ENCODE data around the gene PEX5L.

Gene PEX5L

GRCh38 chr3:179760944-179761343 lies 275.8 kb downstream of the PEX5L start:
- Histone ChIP-seq H3K27me3 (replicated peaks; ENCODE audit: insufficient read depth, low read length) (no peaks in the 10 kb centered on the region), H3K27ac (ENCODE audit: low read length) (no peak overlapping the region), H3K4me3 (ENCODE audit: low read length) (no peak overlapping the region), H3K9me3 (replicated peaks; ENCODE audit: insufficient read depth, low read length) (no peaks in the 10 kb centered on the region), H3K4me1 (ENCODE audit: low read length) (no peaks in the 10 kb centered on the region), H3K9me2 (replicated peaks; ENCODE audit: insufficient read depth, low read length) (no peaks in the 10 kb centered on the region), H2AFZ (ENCODE audit: low read length) (no peak overlapping the region), H3K4me2 (ENCODE audit: low read depth, low read length) (no peak overlapping the region), H4K20me1 (ENCODE audit: insufficient read depth, low read length) (no peaks in the 10 kb centered on the region), H3F3A (ENCODE audit: insufficient read depth, low read length) (no peaks in the 10 kb centered on the region), H3K79me2 (ENCODE audit: low read length) (no peaks in the 10 kb centered on the region), H3K36me3 (replicated peaks; ENCODE audit: insufficient read depth, low read length) (0 out of 2 replicates have a peak, but pooled peaks cover 8% of the 10 kb centered on the region), H3K9ac (ENCODE audit: low read length) (no peak overlapping the region)
- TF ChIP-seq EZH2 (optimal IDR thresholded peaks at IDR 0.05; ENCODE audit: low read depth, low read length), result no peak
- no peak for TF ChIP-seq EZH2phosphoT487 (IDR thresholded peaks at IDR 0.05; ENCODE audit: low read length)
- no peak for TF ChIP-seq CTCF (IDR thresholded peaks at IDR 0.05; ENCODE audit: low read length)
- DNase-seq, result no peak

DNA sequence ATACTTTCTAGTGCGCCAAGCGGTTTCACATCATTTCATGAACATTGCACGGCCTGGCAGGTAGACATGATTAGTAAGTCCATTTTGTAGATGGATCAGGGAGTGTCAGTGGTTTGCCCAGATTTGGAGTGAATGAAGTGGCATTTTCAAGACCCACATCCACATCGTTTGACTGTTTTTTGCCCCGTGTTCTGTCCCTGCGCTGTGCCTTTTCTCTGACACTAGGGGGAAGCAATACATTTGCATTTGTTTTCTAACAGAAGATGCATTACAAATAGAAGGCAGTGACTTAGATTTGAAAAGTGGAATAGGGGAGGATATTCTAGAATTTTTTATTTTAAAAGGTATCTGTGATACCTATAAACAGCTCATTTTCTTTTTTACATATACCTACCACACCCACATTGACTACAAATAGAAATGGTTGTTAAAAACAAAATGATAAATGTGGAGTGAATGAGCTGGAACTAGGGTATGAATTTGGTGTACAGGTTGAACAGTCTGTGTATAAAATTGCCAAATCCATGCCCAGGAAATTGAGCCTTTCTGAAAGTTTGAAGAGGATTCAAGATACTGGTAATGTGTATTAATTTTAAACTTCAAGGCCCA lies 285.9 kb downstream of the PEX5L start:
- Histone ChIP-seq H3K4me3 (ENCODE audit: low read length) (no peak overlapping the region), H3K9me3 (replicated peaks; ENCODE audit: insufficient read depth, low read length) (no peaks in the 10 kb centered on the region), H3K4me1 (ENCODE audit: low read length) (no peaks in the 10 kb centered on the region), H3K9me2 (replicated peaks; ENCODE audit: insufficient read depth, low read length) (no peaks in the 10 kb centered on the region), H3K9ac (ENCODE audit: low read length) (no peak overlapping the region), H3K36me3 (replicated peaks; ENCODE audit: insufficient read depth, low read length) (peaks cover 4% of the 10 kb centered on the region), H2AFZ (ENCODE audit: low read length) (no peak overlapping the region), H4K20me1 (ENCODE audit: insufficient read depth, low read length) (no peaks in the 10 kb centered on the region), H3K27ac (ENCODE audit: low read length) (no peak overlapping the region), H3K79me2 (ENCODE audit: low read length) (no peaks in the 10 kb centered on the region), H3K27me3 (replicated peaks; ENCODE audit: insufficient read depth, low read length) (no peaks in the 10 kb centered on the region), H3K4me2 (ENCODE audit: low read depth, low read length) (no peak overlapping the region), H3F3A (ENCODE audit: insufficient read depth, low read length) (no peaks in the 10 kb centered on the region)
- no peak for TF ChIP-seq EZH2 (optimal IDR thresholded peaks at IDR 0.05; ENCODE audit: low read depth, low read length)
- TF ChIP-seq CTCF (IDR thresholded peaks at IDR 0.05; ENCODE audit: low read length), result peak; percentile 57
- DNase-seq, result no peak

- Histone ChIP-seq H3K36me3 (replicated peaks; ENCODE audit: insufficient read depth, low read length) (peaks cover 3% of the 10 kb centered on the region; the same call in 1 of the 2 replicates), H3K4me1 (ENCODE audit: low read length) (no peaks in the 10 kb centered on the region), H3K9me2 (replicated peaks; ENCODE audit: insufficient read depth, low read length) (no peaks in the 10 kb centered on the region), H3K27ac (ENCODE audit: low read length) (no peak overlapping the region), H3K9ac (ENCODE audit: low read length) (no peak overlapping the region), H3K27me3 (replicated peaks; ENCODE audit: insufficient read depth, low read length) (no peaks in the 10 kb centered on the region), H4K20me1 (ENCODE audit: insufficient read depth, low read length) (no peaks in the 10 kb centered on the region), H3K9me3 (replicated peaks; ENCODE audit: insufficient read depth, low read length) (no peaks in the 10 kb centered on the region), H3K4me3 (ENCODE audit: low read length) (no peak overlapping the region), H3K4me2 (ENCODE audit: low read depth, low read length) (no peak overlapping the region), H3K79me2 (ENCODE audit: low read length) (no peaks in the 10 kb centered on the region), H3F3A (ENCODE audit: insufficient read depth, low read length) (no peaks in the 10 kb centered on the region), H2AFZ (ENCODE audit: low read length) (no peak overlapping the region)
- TF ChIP-seq CTCF (IDR thresholded peaks at IDR 0.05; ENCODE audit: low read length), result no peak
- TF ChIP-seq EZH2phosphoT487 (IDR thresholded peaks at IDR 0.05; ENCODE audit: low read length), result no peak
- no peak for TF ChIP-seq EZH2 (optimal IDR thresholded peaks at IDR 0.05; ENCODE audit: low read depth, low read length)
- DNase-seq, result no peak
Measured at GRCh38 chr3:179745716-179746115, 291.0 kb downstream of the PEX5L start.

All from MM.1S (cell line).